ENCODE measurements around the gene GRID2IP. TPM values are rescaled to one million over a fixed set of nuclear protein-coding genes. Genes with fewer than 3 reads are reported as not detected.
A peak's percentile ranks its signal among the peaks of the same experiment; 100 is the strongest.

The GRID2IP gene
- total RNA-seq, 1 donor from 2014 or later: 0.13 TPM

GRCh38 chr7:6536262-6537260 lies 14.7 kb downstream of the GRID2IP start:
- H3K4me3 ChIP-seq (ENCODE audit: low read depth, low read length): peak overlapping the region; percentile 3
- H3K36me3 ChIP-seq (ENCODE audit: control insufficient read depth, insufficient read depth, low read length): no peaks in the 10 kb centered on the region
- peaks cover 38% of the 10 kb centered on the region for H3K27me3 ChIP-seq (ENCODE audit: control insufficient read depth, insufficient read depth, low read length)
- TF ChIP-seq CTCF (IDR thresholded peaks at IDR 0.05; ENCODE audit: insufficient read depth, low read length, poor library complexity, severe bottlenecking): no peak
- DNase-seq (ENCODE audit: low read depth): no peak

GRCh38 chr7:6533893-6534495 lies 17.3 kb downstream of the GRID2IP start:
- DNase-seq (ENCODE audit: low read depth): no peak
- H3K4me3 ChIP-seq (ENCODE audit: low read depth, low read length): no peak overlapping the region
- peaks cover 54% of the 10 kb centered on the region for H3K27me3 ChIP-seq (ENCODE audit: control insufficient read depth, insufficient read depth, low read length)
- no peaks in the 10 kb centered on the region for H3K36me3 ChIP-seq (ENCODE audit: control insufficient read depth, insufficient read depth, low read length)
- no peak for TF ChIP-seq CTCF (IDR thresholded peaks at IDR 0.05; ENCODE audit: insufficient read depth, low read length, poor library complexity, severe bottlenecking)

- no peak for DNase-seq (ENCODE audit: low read depth)
- Histone ChIP-seq H3K27me3 (ENCODE audit: control insufficient read depth, insufficient read depth, low read length) (peaks cover 50% of the 10 kb centered on the region), H3K4me3 (ENCODE audit: low read depth, low read length) (no peak overlapping the region), H3K36me3 (ENCODE audit: control insufficient read depth, insufficient read depth, low read length) (no peaks in the 10 kb centered on the region)
- no peak for TF ChIP-seq CTCF (IDR thresholded peaks at IDR 0.05; ENCODE audit: insufficient read depth, low read length, poor library complexity, severe bottlenecking)
Measured at GRCh38 chr7:6532516-6532915, 18.7 kb downstream of the GRID2IP start.

- Histone ChIP-seq H3K36me3 (ENCODE audit: control insufficient read depth, insufficient read depth, low read length) (no peaks in the 10 kb centered on the region), H3K4me3 (ENCODE audit: low read depth, low read length) (no peak overlapping the region), H3K27me3 (ENCODE audit: control insufficient read depth, insufficient read depth, low read length) (peaks cover 56% of the 10 kb centered on the region)
- no peak for TF ChIP-seq CTCF (IDR thresholded peaks at IDR 0.05; ENCODE audit: insufficient read depth, low read length, poor library complexity, severe bottlenecking)
- no peak for DNase-seq (ENCODE audit: low read depth)
Measured at GRCh38 chr7:6531492-6532279, 19.6 kb downstream of the GRID2IP start.

- no peaks in the 10 kb centered on the region for H3K36me3 ChIP-seq (ENCODE audit: control insufficient read depth, insufficient read depth, low read length)
- TF ChIP-seq CTCF (IDR thresholded peaks at IDR 0.05; ENCODE audit: insufficient read depth, low read length, poor library complexity, severe bottlenecking): no peak
- peaks cover 54% of the 10 kb centered on the region for H3K27me3 ChIP-seq (ENCODE audit: control insufficient read depth, insufficient read depth, low read length)
- H3K4me3 ChIP-seq (ENCODE audit: low read depth, low read length): peak overlapping the region; percentile 40
- DNase-seq (ENCODE audit: low read depth): no peak
Measured at GRCh38 chr7:6530626-6531491, 20.4 kb downstream of the GRID2IP start.

Data from kidney epithelial cell (primary cell).